Duodenal mucosa (tissue), 2 donors: Measurements from ENCODE around the gene SLC11A1.

Experiments
- H3K27ac ChIP-seq: one replicate; pipeline ENCODE4 v1.7.0; 2013; ENCODE audit warnings: low read depth, low read length
- H3K27me3 ChIP-seq, 2 donors: one replicate each; pipeline ENCODE4 v1.7.0; 2013; ENCODE audit warnings: low read length in 2 of 2, control low read depth in 1 of 2; ENCODE audit not compliant: insufficient read depth in 2 of 2, control insufficient read depth in 1 of 2
- H3K36me3 ChIP-seq, 2 donors: one replicate each; pipeline ENCODE4 v1.7.0; 2013; ENCODE audit warnings: low read length in 2 of 2, control low read depth in 1 of 2; ENCODE audit not compliant: insufficient read depth in 2 of 2, control insufficient read depth in 1 of 2
- H3K4me1 ChIP-seq, 2 donors: one replicate each; pipeline ENCODE4 v1.7.0; 2013; ENCODE audit warnings: low read length in 2 of 2, control low read depth in 1 of 2; ENCODE audit not compliant: insufficient read depth in 2 of 2, control insufficient read depth in 1 of 2
- H3K4me3 ChIP-seq, 2 donors: one replicate each; pipeline ENCODE4 v1.7.0; 2013; ENCODE audit warnings: low read length in 2 of 2, low read depth in 1 of 2
- H3K9ac ChIP-seq, 2 donors: one replicate each; pipeline ENCODE4 v1.7.0; 2013; ENCODE audit warnings: low read length in 2 of 2, low read depth in 1 of 2
- H3K9me3 ChIP-seq, 2 donors: one replicate each; pipeline ENCODE4 v1.7.0; 2013; ENCODE audit warnings: low read length in 2 of 2, control low read depth in 1 of 2; ENCODE audit not compliant: control insufficient read depth in 1 of 2

The SLC11A1 gene

DNA sequence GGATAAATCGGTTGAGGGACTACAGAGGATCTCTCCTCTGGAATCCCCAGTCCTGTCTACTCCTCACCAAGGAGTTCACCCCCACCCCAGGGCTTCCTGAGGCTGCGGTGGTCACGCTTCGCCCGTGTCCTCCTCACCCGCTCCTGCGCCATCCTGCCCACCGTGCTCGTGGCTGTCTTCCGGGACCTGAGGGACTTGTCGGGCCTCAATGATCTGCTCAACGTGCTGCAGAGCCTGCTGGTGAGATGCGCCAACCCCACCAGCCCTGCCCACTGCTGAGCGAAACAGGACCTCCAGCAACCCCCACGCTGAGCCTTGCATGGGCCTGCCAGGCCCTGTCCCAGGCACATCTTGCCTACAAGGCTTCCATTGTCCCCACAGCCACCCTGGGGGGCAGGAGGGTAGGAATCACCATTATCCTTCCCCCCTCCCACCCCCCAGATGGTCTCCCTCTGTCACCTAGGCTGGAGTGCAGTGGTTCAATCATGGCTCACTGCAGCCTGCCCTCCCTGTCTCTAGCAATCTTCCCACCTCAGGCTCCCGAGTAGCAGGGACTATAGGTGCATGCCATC is 10.9 kb downstream of the SLC11A1 start:
- Histone ChIP-seq H3K9me3 (no peaks in the 10 kb centered on the region), H3K4me3 (no peak overlapping the region), H3K36me3 (no peaks in the 10 kb centered on the region), H3K27ac (no peak overlapping the region), H3K4me1 (peaks cover 20 to 24% of the 10 kb centered on the region in 2 donors), H3K27me3 (no peaks in the 10 kb centered on the region), H3K9ac (no peak overlapping the region)

DNA sequence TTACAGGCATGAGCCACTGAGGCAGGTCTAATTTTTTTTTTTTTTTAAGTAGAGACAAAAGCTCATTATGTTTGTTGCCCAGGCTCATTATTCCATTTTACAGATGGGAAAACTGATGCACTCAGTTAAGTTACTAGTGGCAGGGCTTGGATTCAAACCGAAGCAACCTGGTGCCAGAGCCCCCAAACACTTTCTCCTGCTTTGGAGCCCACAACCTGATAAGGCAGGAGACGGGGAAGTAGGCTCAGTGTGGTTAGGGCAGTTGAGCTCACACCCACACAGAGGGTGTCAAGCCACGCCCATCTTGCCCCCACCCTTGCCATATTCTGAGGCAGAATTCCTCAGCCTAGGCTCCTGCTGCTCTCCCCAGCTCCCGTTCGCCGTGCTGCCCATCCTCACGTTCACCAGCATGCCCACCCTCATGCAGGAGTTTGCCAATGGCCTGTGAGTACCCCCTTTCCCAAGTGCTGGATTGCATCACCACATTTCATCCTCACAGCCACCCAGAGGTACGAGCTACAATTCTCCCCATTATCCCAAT is 11.7 kb downstream of the SLC11A1 start:
- H3K4me1 ChIP-seq, result peaks cover 22 to 29% of the 10 kb centered on the region in 2 donors
- H3K9me3 ChIP-seq, result no peaks in the 10 kb centered on the region
- no peak overlapping the region for H3K27ac ChIP-seq
- no peak overlapping the region for H3K9ac ChIP-seq
- H3K27me3 ChIP-seq, result no peaks in the 10 kb centered on the region
- no peaks in the 10 kb centered on the region for H3K36me3 ChIP-seq
- H3K4me3 ChIP-seq, result no peak overlapping the region

DNA sequence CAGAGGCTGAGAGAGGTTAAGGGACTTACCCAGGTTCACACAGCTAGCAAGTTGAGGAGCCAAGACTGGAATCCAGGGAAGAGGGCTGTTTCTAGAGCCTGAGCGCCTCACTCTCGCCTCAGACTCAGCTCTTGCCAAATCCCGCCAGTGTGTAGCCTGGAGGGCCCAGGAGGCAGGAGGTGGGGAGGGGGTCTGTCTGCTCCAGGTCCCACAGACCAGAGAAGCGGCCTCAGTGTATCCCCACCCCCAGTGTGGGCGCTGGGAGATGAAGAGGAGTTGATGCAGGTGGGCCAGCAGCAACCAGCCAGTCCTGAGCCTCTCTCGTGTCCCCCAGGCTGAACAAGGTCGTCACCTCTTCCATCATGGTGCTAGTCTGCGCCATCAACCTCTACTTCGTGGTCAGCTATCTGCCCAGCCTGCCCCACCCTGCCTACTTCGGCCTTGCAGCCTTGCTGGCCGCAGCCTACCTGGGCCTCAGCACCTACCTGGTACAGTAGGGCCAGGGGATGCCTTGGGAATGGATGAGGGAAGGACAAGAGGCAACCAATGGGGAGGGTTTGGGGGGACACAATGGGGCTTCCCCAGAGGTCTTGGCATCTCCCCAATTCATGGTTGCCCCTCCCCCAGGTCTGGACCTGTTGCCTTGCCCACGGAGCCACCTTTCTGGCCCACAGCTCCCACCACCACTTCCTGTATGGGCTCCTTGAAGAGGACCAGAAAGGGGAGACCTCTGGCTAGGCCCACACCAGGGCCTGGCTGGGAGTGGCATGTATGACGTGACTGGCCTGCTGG is 12.4 kb downstream of the SLC11A1 start:
- no peak overlapping the region for H3K4me3 ChIP-seq
- no peaks in the 10 kb centered on the region for H3K36me3 ChIP-seq
- H3K9me3 ChIP-seq, result no peaks in the 10 kb centered on the region
- no peaks in the 10 kb centered on the region for H3K27me3 ChIP-seq
- no peak overlapping the region for H3K27ac ChIP-seq
- H3K4me1 ChIP-seq, result peaks cover 22 to 32% of the 10 kb centered on the region in 2 donors
- H3K9ac ChIP-seq, result no peak overlapping the region

DNA sequence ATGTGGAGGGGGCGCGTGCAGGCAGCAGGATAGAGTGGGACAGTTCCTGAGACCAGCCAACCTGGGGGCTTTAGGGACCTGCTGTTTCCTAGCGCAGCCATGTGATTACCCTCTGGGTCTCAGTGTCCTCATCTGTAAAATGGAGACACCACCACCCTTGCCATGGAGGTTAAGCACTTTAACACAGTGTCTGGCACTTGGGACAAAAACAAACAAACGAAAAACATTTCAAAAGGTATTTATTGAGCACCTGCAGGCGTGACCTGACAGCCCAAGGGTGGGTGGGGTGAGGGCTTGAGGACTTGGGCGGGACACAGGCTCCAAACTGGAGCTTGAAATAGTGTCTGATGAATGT is 13.0 kb downstream of the SLC11A1 start:
- H3K27ac ChIP-seq, result no peak overlapping the region

DNA sequence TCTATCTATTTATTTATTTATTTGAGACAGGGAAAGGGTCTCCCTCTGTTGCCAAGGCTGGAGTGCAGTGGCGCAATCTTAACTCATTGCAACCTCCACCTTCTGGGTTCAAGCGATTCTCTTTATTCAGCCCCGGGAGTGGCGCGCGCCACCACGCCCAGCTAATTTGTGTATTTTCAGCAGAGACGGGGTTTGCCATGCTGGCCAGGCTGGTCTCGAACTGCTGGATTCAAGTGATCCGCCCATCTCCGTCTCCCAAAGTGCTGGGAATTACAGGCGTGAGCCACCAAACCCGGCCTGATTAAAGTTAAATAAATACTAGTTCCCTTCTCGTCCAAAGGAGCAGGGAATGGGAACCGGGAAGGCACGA is 13.4 kb downstream of the SLC11A1 start:
- Histone ChIP-seq H3K36me3 (no peaks in the 10 kb centered on the region), H3K4me1 (peaks cover 22 to 32% of the 10 kb centered on the region in 2 donors), H3K9me3 (no peaks in the 10 kb centered on the region), H3K4me3 (peak overlapping the region; percentile 62 to 68), H3K27me3 (no peaks in the 10 kb centered on the region), H3K27ac (peak overlapping the region; percentile 100), H3K9ac (peak overlapping the region; percentile 82 to 86)

More for the DNA sequence above, 13.0 kb downstream of the SLC11A1 start:
- Histone ChIP-seq H3K4me1 (peaks cover 22 to 32% of the 10 kb centered on the region in 2 donors), H3K4me3 (no peak overlapping the region), H3K9me3 (no peaks in the 10 kb centered on the region), H3K36me3 (no peaks in the 10 kb centered on the region), H3K9ac (no peak overlapping the region), H3K27me3 (no peaks in the 10 kb centered on the region)

DNA sequence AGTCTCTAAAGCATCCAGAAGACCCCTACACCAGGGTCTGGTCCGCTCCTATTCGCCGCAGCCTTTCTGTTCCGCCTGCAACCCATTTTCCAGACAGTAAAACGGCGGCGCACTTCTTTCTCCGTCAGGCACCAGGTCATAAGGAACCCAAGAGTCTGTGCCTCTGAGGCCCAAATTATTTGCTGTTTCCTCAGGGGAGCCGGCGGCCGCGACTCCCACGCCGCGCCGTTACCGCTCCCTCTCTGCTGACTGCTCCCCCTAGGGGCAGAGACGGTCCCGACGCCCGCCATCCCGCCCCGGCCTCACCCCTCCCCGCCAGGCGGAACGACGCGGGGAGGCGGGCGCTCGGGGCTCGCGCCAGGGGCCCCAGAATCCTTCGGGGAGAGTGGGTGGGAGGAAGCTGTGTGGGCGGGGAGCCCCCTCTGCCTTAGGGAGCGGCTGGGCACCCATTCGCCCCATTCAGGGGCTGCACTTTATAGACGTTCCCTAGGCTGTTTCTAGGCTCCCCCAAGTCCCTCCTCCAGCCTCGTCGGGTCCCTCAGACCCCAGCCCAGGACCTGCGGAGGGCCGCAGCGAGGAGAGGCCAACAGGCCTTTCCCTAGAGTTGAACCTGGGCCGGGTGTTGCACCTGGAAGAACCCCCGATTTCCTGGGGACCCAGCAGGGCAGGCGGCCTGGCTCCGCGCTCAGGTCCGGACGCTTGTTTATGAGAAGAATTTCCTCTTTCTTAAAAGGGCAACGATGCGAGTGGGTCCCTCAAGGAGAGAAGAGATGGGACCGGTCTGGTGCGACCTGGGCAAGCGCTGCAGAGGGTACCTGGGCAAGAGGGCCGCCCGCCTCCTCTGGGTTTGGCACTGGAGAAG is 14.0 kb downstream of the SLC11A1 start:
- peak overlapping the region; percentile 100 for H3K27ac ChIP-seq
- no peaks in the 10 kb centered on the region for H3K9me3 ChIP-seq
- peaks cover 22 to 34% of the 10 kb centered on the region in 2 donors for H3K4me1 ChIP-seq
- no peaks in the 10 kb centered on the region for H3K27me3 ChIP-seq
- H3K36me3 ChIP-seq, result no peaks in the 10 kb centered on the region
- peak overlapping the region; percentile 82 to 89 for H3K9ac ChIP-seq
- H3K4me3 ChIP-seq, result peak overlapping the region; percentile 80 to 85

DNA sequence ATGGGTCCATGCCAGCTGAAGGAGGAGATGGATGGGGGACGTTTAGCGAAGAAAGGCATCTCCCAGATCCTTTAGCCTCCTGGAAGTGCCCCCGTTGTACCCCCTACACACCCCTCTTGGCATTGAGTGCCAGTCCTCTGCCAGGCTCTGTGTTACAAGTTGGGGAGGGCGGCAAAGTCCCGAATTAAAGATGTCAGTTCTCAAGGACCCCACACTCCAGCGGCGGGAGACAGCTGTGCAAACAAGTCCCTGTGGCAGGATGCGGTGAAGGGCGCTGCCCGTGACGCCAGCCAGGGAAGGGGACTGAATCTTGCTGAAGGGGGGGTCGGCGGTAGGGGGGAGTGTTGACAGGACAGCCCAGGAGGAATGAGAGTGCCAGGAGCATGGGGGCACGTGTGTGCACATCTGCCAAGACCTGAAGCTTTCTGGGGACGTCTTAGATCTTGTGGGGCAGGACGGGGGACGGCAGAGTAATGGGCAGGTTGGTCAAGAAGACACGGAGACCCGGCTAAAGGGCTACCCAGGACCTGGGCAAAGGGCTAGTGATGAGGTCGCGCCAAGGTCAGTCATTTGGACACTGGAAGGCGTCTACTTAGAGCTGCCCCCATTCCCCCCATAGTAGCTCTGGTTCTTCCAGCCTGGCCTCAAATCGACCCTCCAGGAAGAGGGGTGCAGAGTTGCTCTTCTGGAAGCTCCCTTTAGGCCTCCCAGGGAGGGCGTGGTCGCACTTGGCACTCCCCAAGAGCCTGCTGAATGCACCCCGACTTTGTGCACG is 14.8 kb downstream of the SLC11A1 start:
- no peaks in the 10 kb centered on the region for H3K27me3 ChIP-seq

DNA sequence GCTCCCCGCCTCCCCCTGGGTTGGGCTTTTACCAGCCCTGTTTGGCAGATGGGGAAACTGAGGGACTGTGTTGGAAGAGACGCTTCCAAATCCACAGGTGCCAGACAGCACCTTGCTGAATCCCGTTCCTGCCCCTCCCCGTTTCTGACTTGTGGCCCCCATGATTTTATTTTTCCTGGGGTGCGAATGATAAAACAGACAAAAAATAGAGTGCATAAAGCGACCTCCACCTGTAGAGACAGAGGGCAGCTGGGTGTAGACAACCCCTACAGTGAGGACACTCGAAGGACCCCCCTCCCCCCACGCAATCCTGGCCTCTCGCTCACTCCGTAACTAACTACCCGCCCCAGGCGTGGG is 15.4 kb downstream of the SLC11A1 start:
- peak overlapping the region; percentile 100 for H3K27ac ChIP-seq

More for the DNA sequence above, 14.8 kb downstream of the SLC11A1 start:
- peak overlapping the region; percentile 100 for H3K27ac ChIP-seq
- H3K9ac ChIP-seq, result peak overlapping the region; percentile 82 to 89
- H3K4me1 ChIP-seq, result peaks cover 29 to 43% of the 10 kb centered on the region in 2 donors
- H3K9me3 ChIP-seq, result no peaks in the 10 kb centered on the region
- H3K4me3 ChIP-seq, result peak overlapping the region; percentile 80 to 85
- H3K36me3 ChIP-seq, result peaks cover under 1 to 4% of the 10 kb centered on the region in 2 donors

DNA sequence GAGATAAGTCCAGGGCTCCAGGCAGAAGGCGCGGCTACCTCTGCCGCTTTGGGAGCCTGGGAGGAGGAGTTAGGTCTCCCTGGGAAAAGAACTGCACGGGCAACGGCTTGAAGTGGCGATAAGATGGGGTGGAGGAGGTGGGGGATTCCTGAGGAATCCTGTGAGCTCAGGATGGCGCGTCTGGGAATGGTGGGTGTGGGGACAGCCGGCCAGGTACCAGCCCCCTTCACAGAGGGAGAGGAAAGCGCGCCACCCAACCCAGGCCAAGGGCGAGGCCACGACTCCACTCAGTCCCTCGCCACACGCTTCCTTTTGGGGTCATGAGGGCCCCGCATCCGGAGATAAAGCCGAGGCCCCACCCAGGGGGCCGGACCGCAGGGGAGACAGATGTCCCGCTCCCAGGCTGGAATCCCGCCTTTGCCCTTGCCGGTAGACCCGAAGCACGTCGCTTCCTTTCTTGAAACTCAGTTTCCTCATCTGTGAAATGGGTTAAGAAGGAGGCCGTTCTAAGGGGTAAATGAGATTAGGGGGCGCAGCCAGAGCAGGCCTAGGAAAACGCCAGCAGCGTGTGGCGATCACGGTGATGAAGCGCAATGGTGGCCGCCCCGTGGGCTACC is 15.9 kb downstream of the SLC11A1 start:
- peaks cover 40 to 51% of the 10 kb centered on the region in 2 donors for H3K4me1 ChIP-seq
- H3K9me3 ChIP-seq, result no peaks in the 10 kb centered on the region
- H3K4me3 ChIP-seq, result peak overlapping the region; percentile 80 to 85
- H3K27ac ChIP-seq, result peak overlapping the region; percentile 100
- peak overlapping the region; percentile 82 to 89 for H3K9ac ChIP-seq
- peaks cover 10 to 15% of the 10 kb centered on the region in 2 donors for H3K36me3 ChIP-seq
- H3K27me3 ChIP-seq, result no peaks in the 10 kb centered on the region

More for the DNA sequence above, 15.4 kb downstream of the SLC11A1 start:
- Histone ChIP-seq H3K4me1 (peaks cover 35 to 48% of the 10 kb centered on the region in 2 donors), H3K9me3 (no peaks in the 10 kb centered on the region), H3K9ac (peak overlapping the region; percentile 82 to 89), H3K36me3 (peaks cover 6 to 10% of the 10 kb centered on the region in 2 donors), H3K4me3 (peak overlapping the region; percentile 80 to 85), H3K27me3 (no peaks in the 10 kb centered on the region)
